Ovary (tissue), 3 donors: ENCODE results near the gene KRTAP5-2.

Experiments used
- EP300 ChIP-seq: sonication (generic); formaldehyde crosslinking; IDR thresholded peaks from one replicate; pipeline ENCODE4 v1.6.1; 2017; ENCODE audit warnings: antibody characterized with exemption
- TF ChIP-seq, protein P1 (sequence below), 3 donors: fragments of 450-650 bp in 2 of 3; fragments of 200-600 bp in 1 of 3; IDR thresholded peaks; one replicate each; pipeline versions ENCODE4 v1.5.1 to v1.8.0; 2016 to 2022; ENCODE audit warnings: antibody characterized with exemption in 3 of 3, mild to moderate bottlenecking in 1 of 3
- donor health status: DM: no; HTN: no; CAD: no.

DNA sequence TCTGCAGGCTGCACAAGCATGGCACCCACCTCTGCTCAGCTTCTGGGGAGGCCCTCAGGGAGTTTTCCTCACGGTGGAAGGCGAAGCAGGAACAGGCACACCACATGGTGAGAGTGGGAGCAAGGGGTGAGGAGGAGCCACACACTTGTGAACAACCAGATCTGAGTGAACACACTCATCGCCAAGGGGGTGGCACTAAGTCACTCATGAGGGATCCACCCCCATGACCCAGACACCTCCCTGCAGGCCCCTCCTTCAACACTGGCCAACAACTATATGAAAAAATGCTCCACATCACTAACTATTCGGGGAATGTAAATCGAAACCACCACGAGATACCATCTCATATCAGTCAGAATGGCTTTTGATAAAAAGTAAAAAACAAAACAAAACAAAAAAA, 722 bp upstream of the KRTAP5-2 start:
- TF ChIP-seq, protein P1, sequence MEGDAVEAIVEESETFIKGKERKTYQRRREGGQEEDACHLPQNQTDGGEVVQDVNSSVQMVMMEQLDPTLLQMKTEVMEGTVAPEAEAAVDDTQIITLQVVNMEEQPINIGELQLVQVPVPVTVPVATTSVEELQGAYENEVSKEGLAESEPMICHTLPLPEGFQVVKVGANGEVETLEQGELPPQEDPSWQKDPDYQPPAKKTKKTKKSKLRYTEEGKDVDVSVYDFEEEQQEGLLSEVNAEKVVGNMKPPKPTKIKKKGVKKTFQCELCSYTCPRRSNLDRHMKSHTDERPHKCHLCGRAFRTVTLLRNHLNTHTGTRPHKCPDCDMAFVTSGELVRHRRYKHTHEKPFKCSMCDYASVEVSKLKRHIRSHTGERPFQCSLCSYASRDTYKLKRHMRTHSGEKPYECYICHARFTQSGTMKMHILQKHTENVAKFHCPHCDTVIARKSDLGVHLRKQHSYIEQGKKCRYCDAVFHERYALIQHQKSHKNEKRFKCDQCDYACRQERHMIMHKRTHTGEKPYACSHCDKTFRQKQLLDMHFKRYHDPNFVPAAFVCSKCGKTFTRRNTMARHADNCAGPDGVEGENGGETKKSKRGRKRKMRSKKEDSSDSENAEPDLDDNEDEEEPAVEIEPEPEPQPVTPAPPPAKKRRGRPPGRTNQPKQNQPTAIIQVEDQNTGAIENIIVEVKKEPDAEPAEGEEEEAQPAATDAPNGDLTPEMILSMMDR (IDR thresholded peaks at IDR 0.05), result no peak
- no peak for TF ChIP-seq EP300
